Astrocyte (in vitro differentiated cells and primary cell): Measurements from ENCODE around the gene REEP6.

Source experiments
- EZH2 ChIP-seq: IDR thresholded peaks from 2 replicates; pipeline ENCODE4 v1.6.1; 2012; ENCODE audit warnings: mild to moderate bottlenecking, low read length, inconsistent platforms; ENCODE audit not compliant: insufficient read depth
- TF ChIP-seq, protein P1 (sequence below): IDR thresholded peaks from 2 replicates; pipeline ENCODE4 v1.5.1; 2011; ENCODE audit warnings: low read depth, mild to moderate bottlenecking, inconsistent platforms, low read length, moderate library complexity; ENCODE audit not compliant: insufficient read depth

DNA sequence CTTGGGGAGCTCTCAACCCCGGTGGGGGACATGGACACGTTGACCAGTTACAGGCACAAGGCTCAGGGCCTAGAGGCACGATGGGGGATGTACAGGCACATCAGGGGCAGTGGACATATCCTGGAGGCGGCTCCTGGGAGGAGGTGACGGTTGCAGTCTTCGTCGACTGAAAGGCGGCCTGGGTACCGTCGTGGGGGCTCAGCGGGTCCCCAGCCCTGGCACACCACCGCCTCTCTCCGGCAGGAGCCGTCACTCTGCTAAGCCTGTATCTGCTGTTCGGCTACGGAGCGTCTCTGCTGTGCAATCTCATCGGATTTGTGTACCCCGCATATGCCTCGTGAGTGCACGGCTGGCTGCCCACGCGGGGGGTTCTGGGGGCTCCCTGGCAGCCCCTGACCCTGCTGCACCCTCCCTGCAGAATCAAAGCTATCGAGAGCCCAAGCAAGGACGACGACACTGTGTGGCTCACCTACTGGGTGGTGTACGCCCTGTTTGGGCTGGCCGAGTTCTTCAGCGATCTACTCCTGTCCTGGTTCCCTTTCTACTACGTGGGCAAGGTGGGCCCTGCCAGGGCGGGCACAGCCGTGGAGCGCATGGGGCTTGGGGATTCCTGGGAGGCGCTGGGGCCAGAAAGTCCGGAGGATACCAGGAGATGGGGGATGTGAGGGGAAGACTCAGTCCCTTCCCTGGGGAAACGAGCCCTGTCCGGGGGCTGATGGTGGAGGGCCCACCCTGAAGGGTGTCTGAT is 4.2 kb downstream of the REEP6 start:
- TF ChIP-seq EZH2: no peak
- TF ChIP-seq, protein P1, sequence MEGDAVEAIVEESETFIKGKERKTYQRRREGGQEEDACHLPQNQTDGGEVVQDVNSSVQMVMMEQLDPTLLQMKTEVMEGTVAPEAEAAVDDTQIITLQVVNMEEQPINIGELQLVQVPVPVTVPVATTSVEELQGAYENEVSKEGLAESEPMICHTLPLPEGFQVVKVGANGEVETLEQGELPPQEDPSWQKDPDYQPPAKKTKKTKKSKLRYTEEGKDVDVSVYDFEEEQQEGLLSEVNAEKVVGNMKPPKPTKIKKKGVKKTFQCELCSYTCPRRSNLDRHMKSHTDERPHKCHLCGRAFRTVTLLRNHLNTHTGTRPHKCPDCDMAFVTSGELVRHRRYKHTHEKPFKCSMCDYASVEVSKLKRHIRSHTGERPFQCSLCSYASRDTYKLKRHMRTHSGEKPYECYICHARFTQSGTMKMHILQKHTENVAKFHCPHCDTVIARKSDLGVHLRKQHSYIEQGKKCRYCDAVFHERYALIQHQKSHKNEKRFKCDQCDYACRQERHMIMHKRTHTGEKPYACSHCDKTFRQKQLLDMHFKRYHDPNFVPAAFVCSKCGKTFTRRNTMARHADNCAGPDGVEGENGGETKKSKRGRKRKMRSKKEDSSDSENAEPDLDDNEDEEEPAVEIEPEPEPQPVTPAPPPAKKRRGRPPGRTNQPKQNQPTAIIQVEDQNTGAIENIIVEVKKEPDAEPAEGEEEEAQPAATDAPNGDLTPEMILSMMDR: no peak
